ENCODE data around the gene DUSP8.

DUSP8 gene

DNA sequence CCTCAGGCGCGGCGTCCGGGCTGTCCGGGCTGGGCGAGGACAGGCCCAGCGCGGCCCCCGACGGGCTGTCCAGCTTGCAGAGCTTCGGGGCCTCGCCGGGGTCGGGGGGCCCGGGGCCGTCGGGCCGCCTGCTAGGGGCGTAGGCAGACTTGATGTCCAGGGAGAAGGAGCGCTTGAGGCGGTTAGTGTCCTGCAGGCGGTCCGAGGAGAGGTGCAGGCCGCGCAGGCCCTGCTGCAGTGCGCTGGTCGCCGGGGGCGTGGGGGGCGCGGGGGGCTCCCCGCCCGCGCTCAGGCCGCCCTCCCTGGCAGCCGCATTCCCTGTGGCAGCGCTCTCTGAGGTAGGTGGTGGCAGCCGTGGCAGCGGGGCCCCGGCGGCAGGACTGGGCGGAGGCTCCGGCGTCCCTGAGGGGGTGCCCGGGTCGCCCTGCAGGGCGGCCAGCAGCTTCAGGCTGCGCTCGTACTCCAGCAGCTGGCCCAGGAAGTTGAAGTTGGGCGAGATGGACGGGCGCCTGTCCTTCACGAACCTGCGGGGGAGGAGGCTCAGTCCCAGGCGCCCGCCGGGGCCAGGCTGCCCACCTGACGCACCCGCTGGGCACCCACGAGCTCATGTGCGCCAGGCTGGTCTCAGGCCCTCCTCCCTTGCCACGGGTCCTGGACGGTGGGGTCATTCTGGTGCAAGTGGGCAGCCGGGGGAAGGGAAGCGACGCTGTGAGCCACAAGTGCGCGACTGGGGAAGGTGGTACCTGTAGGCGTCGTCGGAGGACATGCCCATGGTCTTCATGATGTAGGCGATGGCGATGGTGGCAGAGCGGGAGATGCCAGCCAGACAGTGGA lies 14.8 kb downstream of the DUSP8 start:
- H3K9me3 ChIP-seq (ENCODE audit: control insufficient read depth in 5 of 5, low read length in 5 of 5), result no peaks in the 10 kb centered on the region
- H3K9ac ChIP-seq (ENCODE audit: low read length in 5 of 5), result no peak overlapping the region
- H3K36me3 ChIP-seq (ENCODE audit: control insufficient read depth in 5 of 5, insufficient read depth in 5 of 5, low read length in 5 of 5), result peaks cover 0 to 26% (median 7%) of the 10 kb centered on the region in 5 donors
- no peak overlapping the region for H3K4me3 ChIP-seq (ENCODE audit: low read depth in 1 of 5, low read length in 5 of 5)
- peaks cover 6 to 42% (median 32%) of the 10 kb centered on the region in 5 donors for H3K4me1 ChIP-seq (ENCODE audit: control insufficient read depth in 5 of 5, insufficient read depth in 5 of 5, low read length in 5 of 5)
- H3K27me3 ChIP-seq (ENCODE audit: control insufficient read depth in 5 of 5, insufficient read depth in 4 of 5, low read length in 5 of 5), result peaks cover 0 to 3% (median 0%) of the 10 kb centered on the region in 5 donors
- peak overlapping the region; percentile 24 for H3K27ac ChIP-seq (ENCODE audit: low read depth, low read length)

DNA sequence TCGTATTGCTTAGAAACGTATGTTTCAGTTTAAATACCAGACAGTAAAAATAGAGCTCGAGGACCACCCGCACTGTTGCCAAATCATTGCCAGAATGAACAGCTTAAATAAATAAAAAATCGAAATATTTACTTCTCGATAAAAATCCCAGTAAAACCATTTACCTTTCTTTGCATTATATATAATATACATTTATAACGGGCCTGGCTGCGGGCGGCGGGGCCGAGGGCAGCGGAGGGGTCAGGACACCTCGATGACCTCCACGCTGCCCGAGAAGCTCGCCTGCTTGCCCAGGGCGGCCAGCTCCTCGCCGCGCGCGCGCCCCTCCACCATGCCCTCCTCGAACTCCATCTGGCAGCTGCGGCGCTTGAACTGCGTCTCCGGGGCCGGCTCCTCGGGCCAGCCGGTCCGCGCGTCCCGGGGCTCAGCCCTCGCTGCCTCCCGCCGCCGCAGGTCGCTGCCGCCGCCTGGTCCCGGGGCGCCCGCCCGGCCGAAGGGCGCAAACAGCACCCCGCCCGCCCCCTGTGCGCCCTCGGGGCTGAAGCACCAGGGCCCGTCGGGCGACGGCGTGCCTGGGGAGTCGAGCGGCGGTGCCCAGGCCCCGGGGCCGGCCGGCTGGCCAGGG lies 15.7 kb downstream of the DUSP8 start:
- no peak overlapping the region for H3K4me3 ChIP-seq (ENCODE audit: low read depth in 1 of 5, low read length in 5 of 5)
- peaks cover 6 to 33% (median 25%) of the 10 kb centered on the region in 5 donors for H3K4me1 ChIP-seq (ENCODE audit: control insufficient read depth in 5 of 5, insufficient read depth in 5 of 5, low read length in 5 of 5)
- no peak overlapping the region for H3K9ac ChIP-seq (ENCODE audit: low read length in 5 of 5)
- peaks cover 0 to 21% (median 7%) of the 10 kb centered on the region in 5 donors for H3K36me3 ChIP-seq (ENCODE audit: control insufficient read depth in 5 of 5, insufficient read depth in 5 of 5, low read length in 5 of 5)
- H3K27me3 ChIP-seq (ENCODE audit: control insufficient read depth in 5 of 5, insufficient read depth in 4 of 5, low read length in 5 of 5), result peaks cover 0 to 5% (median 0%) of the 10 kb centered on the region in 5 donors
- no peak overlapping the region for H3K27ac ChIP-seq (ENCODE audit: low read depth, low read length)
- no peaks in the 10 kb centered on the region for H3K9me3 ChIP-seq (ENCODE audit: control insufficient read depth in 5 of 5, low read length in 5 of 5)

DNA sequence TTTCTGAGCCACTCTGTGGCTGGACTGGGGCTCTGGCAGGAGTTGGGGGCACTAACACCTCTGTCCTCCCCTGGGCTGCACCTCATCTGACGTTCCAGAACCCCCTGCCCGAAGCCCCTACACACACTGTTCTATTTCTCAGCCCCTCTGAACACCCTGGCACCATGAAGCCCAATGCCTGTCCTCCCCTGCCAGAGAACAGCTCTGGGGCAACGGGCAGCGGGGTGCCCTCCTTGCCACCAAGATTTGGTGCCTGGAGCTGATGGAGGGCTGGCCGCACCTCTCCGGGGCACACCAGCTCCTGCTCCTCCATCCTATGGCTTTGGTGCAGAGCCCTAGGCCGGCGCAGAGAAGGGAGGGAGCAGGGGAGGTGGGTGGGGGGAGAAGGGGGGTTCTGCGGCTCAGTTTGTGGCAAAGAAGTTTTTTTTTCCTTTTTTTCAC lies 16.3 kb downstream of the DUSP8 start:
- H3K4me1 ChIP-seq (ENCODE audit: control insufficient read depth in 5 of 5, insufficient read depth in 5 of 5, low read length in 5 of 5), result peaks cover 6 to 31% (median 25%) of the 10 kb centered on the region in 5 donors
- no peaks in the 10 kb centered on the region for H3K9me3 ChIP-seq (ENCODE audit: control insufficient read depth in 5 of 5, low read length in 5 of 5)
- H3K27ac ChIP-seq (ENCODE audit: low read depth, low read length), result no peak overlapping the region
- no peak overlapping the region for H3K9ac ChIP-seq (ENCODE audit: low read length in 5 of 5)
- H3K27me3 ChIP-seq (ENCODE audit: control insufficient read depth in 5 of 5, insufficient read depth in 4 of 5, low read length in 5 of 5), result peaks cover 0 to 5% (median 0%) of the 10 kb centered on the region in 5 donors
- no peak overlapping the region for H3K4me3 ChIP-seq (ENCODE audit: low read depth in 1 of 5, low read length in 5 of 5)
- H3K36me3 ChIP-seq (ENCODE audit: control insufficient read depth in 5 of 5, insufficient read depth in 5 of 5, low read length in 5 of 5), result peaks cover 0 to 19% (median 5%) of the 10 kb centered on the region in 5 donors

DNA sequence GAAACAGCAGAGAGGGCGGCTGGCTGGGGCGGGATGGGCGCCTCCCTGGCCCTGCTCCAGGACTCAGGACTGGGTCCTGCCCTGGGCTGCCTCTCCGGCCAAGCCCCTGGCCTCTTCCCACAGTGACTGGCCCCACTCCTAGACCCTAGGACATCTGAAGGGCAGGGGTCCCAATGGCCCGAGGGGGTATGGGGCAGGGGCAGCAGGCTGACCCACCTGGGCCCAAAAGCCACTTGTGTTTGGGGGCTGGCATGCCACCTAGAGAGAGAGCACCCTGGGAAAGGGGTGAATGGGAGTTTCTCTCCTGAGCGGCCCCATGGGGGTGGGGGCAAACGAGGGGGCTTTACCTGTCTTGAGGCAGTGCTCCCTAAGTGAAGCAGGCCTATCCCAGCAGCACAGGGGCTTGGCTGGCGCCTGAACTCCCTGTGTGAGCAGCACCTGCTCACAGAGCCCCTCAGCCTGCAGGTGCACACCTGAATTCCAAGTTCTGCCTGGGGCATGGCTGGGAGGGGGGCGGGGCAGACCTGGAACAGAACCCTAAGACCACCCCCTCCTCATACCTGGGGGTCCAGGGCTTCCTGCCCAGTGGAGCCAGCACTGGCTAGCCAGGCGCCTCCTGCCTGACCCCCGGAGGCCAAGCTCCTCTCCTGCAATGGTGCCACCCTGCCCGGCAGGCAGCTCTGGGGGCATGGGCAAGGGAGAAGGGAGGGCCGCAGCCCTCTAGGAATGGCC lies 16.9 kb downstream of the DUSP8 start:
- H3K27me3 ChIP-seq (ENCODE audit: control insufficient read depth in 5 of 5, insufficient read depth in 4 of 5, low read length in 5 of 5), result peaks cover 0 to 5% (median 0%) of the 10 kb centered on the region in 5 donors
- H3K9me3 ChIP-seq (ENCODE audit: control insufficient read depth in 5 of 5, low read length in 5 of 5), result no peaks in the 10 kb centered on the region
- H3K9ac ChIP-seq (ENCODE audit: low read length in 5 of 5), result no peak overlapping the region
- no peak overlapping the region for H3K27ac ChIP-seq (ENCODE audit: low read depth, low read length)
- peaks cover 6 to 26% (median 25%) of the 10 kb centered on the region in 5 donors for H3K4me1 ChIP-seq (ENCODE audit: control insufficient read depth in 5 of 5, insufficient read depth in 5 of 5, low read length in 5 of 5)
- H3K36me3 ChIP-seq (ENCODE audit: control insufficient read depth in 5 of 5, insufficient read depth in 5 of 5, low read length in 5 of 5), result peaks cover 0 to 13% (median 2%) of the 10 kb centered on the region in 5 donors
- no peak overlapping the region for H3K4me3 ChIP-seq (ENCODE audit: low read depth in 1 of 5, low read length in 5 of 5)

DNA sequence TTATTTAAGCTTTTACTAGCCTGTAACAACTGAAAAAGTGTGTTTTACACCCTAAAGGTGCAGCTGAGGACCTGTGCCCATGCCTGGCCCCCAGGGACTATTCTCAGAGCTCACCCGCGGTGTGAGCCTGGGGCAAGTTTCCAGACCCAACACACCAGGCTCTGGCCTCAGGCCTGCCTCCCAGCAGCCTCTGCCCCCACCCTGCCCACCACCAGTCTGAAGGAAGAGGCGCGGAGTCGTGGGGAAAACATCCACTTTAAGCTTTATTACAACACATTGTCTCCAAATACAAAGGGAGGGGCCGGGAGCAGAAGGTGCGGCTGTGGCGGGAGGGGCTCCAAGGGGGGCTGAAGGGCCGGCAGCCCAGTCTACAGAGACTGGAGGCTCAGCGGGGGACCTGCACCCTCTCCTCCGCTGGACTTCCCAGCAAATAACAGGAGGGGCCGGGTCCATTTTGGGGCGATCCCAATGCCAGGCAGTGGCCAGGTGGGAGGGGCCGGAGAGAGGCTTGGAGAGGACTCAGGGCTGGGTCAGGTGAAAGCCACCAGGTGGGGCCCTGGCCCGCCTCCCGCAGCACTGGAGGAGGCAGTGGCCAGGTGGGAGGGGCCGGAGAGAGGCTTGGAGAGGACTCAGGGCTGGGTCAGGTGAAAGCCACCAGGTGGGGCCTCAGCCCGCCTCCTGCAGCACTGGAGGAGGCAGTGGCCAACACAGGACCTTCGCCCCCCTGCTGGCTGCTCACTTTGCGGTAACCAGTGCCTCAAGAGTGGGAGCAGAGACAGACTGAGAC lies 18.1 kb downstream of the DUSP8 start:
- peaks cover 0 to 5% (median 0%) of the 10 kb centered on the region in 5 donors for H3K27me3 ChIP-seq (ENCODE audit: control insufficient read depth in 5 of 5, insufficient read depth in 4 of 5, low read length in 5 of 5)
- H3K4me3 ChIP-seq (ENCODE audit: low read depth in 1 of 5, low read length in 5 of 5), result no peak overlapping the region
- no peaks in the 10 kb centered on the region for H3K9me3 ChIP-seq (ENCODE audit: control insufficient read depth in 5 of 5, low read length in 5 of 5)
- H3K4me1 ChIP-seq (ENCODE audit: control insufficient read depth in 5 of 5, insufficient read depth in 5 of 5, low read length in 5 of 5), result peaks cover 3 to 15% (median 13%) of the 10 kb centered on the region in 5 donors
- no peak overlapping the region for H3K27ac ChIP-seq (ENCODE audit: low read depth, low read length)
- peaks cover 0 to 8% (median 2%) of the 10 kb centered on the region in 5 donors for H3K36me3 ChIP-seq (ENCODE audit: control insufficient read depth in 5 of 5, insufficient read depth in 5 of 5, low read length in 5 of 5)
- H3K9ac ChIP-seq (ENCODE audit: low read length in 5 of 5), result peak overlapping the region in 1 of 5 donors; percentile 41

DNA sequence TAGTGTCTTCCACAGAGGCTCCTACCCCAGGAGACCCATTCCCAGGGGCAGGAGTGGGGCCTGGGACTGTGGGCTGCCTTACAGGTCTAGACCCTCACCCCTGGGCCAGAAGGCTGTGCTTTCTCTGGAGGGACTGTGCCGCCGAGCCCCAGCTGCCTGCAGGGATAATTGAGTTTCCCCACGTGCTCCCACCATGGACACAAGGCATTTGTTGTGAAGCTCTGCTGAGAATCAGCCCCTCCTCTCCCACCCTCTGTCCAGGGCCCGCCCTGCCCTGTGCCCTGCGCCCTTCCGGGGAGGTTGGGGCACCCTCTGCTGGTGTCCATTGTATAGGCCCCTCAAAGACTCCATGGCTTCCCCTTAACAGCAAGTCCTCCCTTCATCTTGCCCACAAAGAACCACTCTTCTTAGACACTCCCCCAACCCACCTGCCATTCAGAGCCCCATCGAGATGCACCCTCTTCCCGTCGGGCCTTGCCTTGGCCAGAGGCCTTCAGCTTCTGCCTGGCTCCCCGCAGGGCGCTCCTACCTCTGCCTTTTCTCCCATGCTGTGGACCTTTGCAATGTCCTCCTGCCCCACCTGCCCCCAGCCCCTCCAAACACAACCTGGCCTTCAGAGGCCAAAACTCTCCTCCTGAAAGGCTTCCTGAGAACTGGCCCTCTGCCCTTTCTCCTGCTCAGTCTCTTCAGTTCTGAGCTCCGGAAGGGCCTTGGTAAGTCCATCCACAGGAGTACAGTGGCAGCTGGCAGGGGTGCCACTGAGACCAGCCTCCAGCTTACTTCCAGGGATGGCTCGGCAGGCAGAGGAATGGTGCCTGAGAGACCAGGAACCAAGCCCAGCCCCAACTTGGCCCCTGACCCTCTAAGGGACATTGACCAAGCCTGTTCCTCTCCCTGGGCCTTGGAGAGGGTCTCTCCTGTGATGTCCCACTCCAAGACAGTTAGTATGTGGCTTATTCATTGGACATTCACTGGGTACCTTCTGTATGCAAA lies 22.4 kb downstream of the DUSP8 start:
- no peak overlapping the region for H3K4me3 ChIP-seq (ENCODE audit: low read depth in 1 of 5, low read length in 5 of 5)
- H3K27me3 ChIP-seq (ENCODE audit: control insufficient read depth in 5 of 5, insufficient read depth in 4 of 5, low read length in 5 of 5), result peaks cover 4 to 34% (median 18%) of the 10 kb centered on the region in 5 donors
- H3K4me1 ChIP-seq (ENCODE audit: control insufficient read depth in 5 of 5, insufficient read depth in 5 of 5, low read length in 5 of 5), result peaks cover 0 to 23% (median 19%) of the 10 kb centered on the region in 5 donors
- no peaks in the 10 kb centered on the region for H3K36me3 ChIP-seq (ENCODE audit: control insufficient read depth in 5 of 5, insufficient read depth in 5 of 5, low read length in 5 of 5)
- no peak overlapping the region for H3K27ac ChIP-seq (ENCODE audit: low read depth, low read length)
- no peak overlapping the region for H3K9ac ChIP-seq (ENCODE audit: low read length in 5 of 5)
- no peaks in the 10 kb centered on the region for H3K9me3 ChIP-seq (ENCODE audit: control insufficient read depth in 5 of 5, low read length in 5 of 5)

DNA sequence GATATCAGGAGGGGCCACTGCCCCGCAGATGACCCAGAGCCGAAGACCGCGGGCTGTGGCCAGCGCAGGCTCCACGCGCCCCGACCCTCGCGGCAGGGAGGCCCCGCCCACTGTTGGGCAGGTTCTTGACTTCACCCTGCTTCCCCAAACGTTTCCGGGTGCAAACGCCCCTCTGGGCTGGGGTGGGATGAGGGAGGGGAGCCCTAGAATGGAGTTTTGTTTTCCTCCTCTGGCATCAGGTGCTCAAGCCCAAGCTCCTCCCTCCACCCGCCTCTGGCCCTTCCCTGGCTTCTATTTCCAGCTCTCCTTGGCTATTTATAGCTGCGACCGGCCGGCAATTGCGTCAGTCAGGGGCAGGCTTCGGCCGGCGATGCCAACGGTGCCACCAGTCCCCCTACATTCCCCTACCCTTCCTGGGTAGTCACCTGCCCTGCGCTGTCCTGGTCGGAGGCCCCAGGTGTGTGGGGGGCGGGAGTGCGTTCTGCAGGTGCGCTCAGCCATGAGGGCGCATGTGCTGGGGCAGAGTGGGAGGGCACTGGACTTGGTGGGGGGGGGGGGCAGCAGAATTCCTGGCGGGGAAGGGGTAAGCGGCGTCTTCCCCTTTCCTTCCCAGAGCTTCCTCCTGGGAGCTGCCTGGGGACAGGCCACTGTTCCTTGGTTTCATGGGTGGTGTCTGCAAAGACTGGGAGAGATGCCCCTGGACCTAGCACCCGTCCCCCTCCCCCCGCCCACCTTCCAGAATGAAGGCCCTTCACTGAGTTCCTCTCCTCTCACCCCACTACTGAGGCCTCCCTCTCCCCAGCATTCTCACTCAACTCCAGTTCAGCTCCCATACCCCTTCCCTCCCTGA lies 23.6 kb downstream of the DUSP8 start:
- Histone ChIP-seq H3K27ac (ENCODE audit: low read depth, low read length) (no peak overlapping the region), H3K36me3 (ENCODE audit: control insufficient read depth in 5 of 5, insufficient read depth in 5 of 5, low read length in 5 of 5) (no peaks in the 10 kb centered on the region), H3K9me3 (ENCODE audit: control insufficient read depth in 5 of 5, low read length in 5 of 5) (no peaks in the 10 kb centered on the region), H3K4me3 (ENCODE audit: low read depth in 1 of 5, low read length in 5 of 5) (peak overlapping the region in 4 of 5 donors; percentile 22 to 54 (median 34)), H3K27me3 (ENCODE audit: control insufficient read depth in 5 of 5, insufficient read depth in 4 of 5, low read length in 5 of 5) (peaks cover 11 to 45% (median 22%) of the 10 kb centered on the region in 5 donors), H3K9ac (ENCODE audit: low read length in 5 of 5) (no peak overlapping the region), H3K4me1 (ENCODE audit: control insufficient read depth in 5 of 5, insufficient read depth in 5 of 5, low read length in 5 of 5) (peaks cover 0 to 23% (median 19%) of the 10 kb centered on the region in 5 donors)

DNA sequence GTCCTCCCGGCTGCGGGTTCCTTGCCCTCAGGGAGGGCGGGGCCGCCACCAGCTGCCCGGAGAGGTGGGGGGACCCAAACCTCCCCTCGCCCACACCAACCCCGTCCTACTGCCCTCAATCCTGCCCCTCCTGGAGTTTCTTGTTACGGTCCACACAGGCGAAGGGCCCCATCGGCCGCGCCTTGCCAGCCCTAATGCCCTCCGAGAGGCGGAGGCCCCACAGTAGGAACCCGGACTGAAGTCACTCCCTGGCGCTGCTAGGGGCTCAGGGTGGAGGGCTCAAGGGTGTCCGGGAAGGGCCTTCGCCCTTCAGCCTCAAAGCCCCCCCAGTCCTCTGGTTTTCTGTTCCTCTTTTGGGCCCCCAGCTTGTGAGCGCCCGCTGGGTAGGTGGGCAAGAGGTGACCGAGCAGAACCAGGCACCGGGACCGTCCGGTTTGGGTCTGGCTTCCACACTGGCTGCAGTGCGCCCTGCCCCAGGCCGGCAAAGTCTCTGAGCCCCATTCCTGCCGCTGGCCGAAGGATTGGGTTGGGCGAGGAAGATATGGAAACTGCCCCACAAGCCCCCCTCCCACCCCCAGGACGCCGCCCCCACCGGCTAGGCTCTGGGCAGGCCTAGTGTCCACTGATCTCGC lies 24.5 kb downstream of the DUSP8 start:
- peaks cover 12 to 47% (median 24%) of the 10 kb centered on the region in 5 donors for H3K27me3 ChIP-seq (ENCODE audit: control insufficient read depth in 5 of 5, insufficient read depth in 4 of 5, low read length in 5 of 5)
- no peak overlapping the region for H3K27ac ChIP-seq (ENCODE audit: low read depth, low read length)
- peak overlapping the region in 2 of 5 donors; percentile 22 to 58 for H3K4me3 ChIP-seq (ENCODE audit: low read depth in 1 of 5, low read length in 5 of 5)
- no peak overlapping the region for H3K9ac ChIP-seq (ENCODE audit: low read length in 5 of 5)
- H3K36me3 ChIP-seq (ENCODE audit: control insufficient read depth in 5 of 5, insufficient read depth in 5 of 5, low read length in 5 of 5), result no peaks in the 10 kb centered on the region
- no peaks in the 10 kb centered on the region for H3K9me3 ChIP-seq (ENCODE audit: control insufficient read depth in 5 of 5, low read length in 5 of 5)
- H3K4me1 ChIP-seq (ENCODE audit: control insufficient read depth in 5 of 5, insufficient read depth in 5 of 5, low read length in 5 of 5), result peaks cover 0 to 23% (median 19%) of the 10 kb centered on the region in 5 donors

Data from subcutaneous abdominal adipose tissue (tissue), 5 donors.